SK-N-SH treated with all-trans-retinoic acid at 6 μM for 48 hours (cell line): Measurements from ENCODE around the gene URI1.

Source experiments
- ATAC-seq: fragments of 200-7000 bp; cut with Tn5 transposase; 3 replicates; pipeline ENCODE4 v1.9.1; 2020; ENCODE audit warnings: mild to moderate bottlenecking, moderate library complexity
- ARNTL ChIP-seq: fragments of 450-650 bp; formaldehyde crosslinking; IDR thresholded peaks from 2 replicates; pipeline ENCODE4 v1.5.0; 2020; ENCODE audit warnings: low read depth, mild to moderate bottlenecking, moderate library complexity, borderline replicate concordance
- BACH2 ChIP-seq: fragments of 250-450 bp; sonication (Bioruptor Pico); IDR thresholded peaks from 2 replicates; pipeline ENCODE4 v1.9.0; 2021; ENCODE audit warnings: mild to moderate bottlenecking, borderline replicate concordance
- CSDC2 ChIP-seq: fragments of 250-450 bp; sonication (Bioruptor Pico); IDR thresholded peaks from 2 replicates; pipeline ENCODE4 v1.5.0; 2020; ENCODE audit warnings: mild to moderate bottlenecking, moderate library complexity
- ESRRG ChIP-seq: fragments of 250-450 bp; sonication (Bioruptor Pico); IDR thresholded peaks from 2 replicates; pipeline ENCODE4 v1.6.1; 2021; ENCODE audit warnings: mild to moderate bottlenecking
- ISL1 ChIP-seq: fragments of 250-450 bp; sonication (Bioruptor Pico); IDR thresholded peaks from 2 replicates; pipeline ENCODE4 v2.1.2; 2022; ENCODE audit warnings: mild to moderate bottlenecking, moderate library complexity
- OSR1 ChIP-seq: fragments of 250-450 bp; sonication (Bioruptor Pico); IDR thresholded peaks from 2 replicates; pipeline ENCODE4 v1.8.0; 2022; ENCODE audit warnings: moderate library complexity, mild to moderate bottlenecking, inconsistent platforms
- PPARA ChIP-seq: fragments of 250-450 bp; sonication (Bioruptor Pico); IDR thresholded peaks from 2 replicates; pipeline ENCODE4 v1.5.0; 2020; ENCODE audit warnings: mild to moderate bottlenecking, borderline replicate concordance
- RARB ChIP-seq: fragments of 250-450 bp; sonication (Bioruptor Pico); IDR thresholded peaks from 2 replicates; pipeline ENCODE4 v1.8.0; 2021; ENCODE audit warnings: mild to moderate bottlenecking, moderate library complexity
- TCF4 ChIP-seq: fragments of 250-450 bp; sonication (Bioruptor Pico); IDR thresholded peaks from 2 replicates; pipeline ENCODE4 v1.8.0; 2021; ENCODE audit warnings: mild to moderate bottlenecking, moderate library complexity, borderline replicate concordance
- TOX ChIP-seq: fragments of 250-450 bp; sonication (Bioruptor Pico); IDR thresholded peaks from 2 replicates; pipeline ENCODE4 v1.8.0; 2021; ENCODE audit warnings: mild to moderate bottlenecking, moderate library complexity, borderline replicate concordance
- ZC3H10 ChIP-seq: fragments of 250-450 bp; sonication (Bioruptor Pico); IDR thresholded peaks from 2 replicates; pipeline ENCODE4 v1.5.1; 2021; ENCODE audit warnings: mild to moderate bottlenecking, moderate library complexity
- ZFP3 ChIP-seq: fragments of 250-450 bp; sonication (Bioruptor Pico); IDR thresholded peaks from 2 replicates; pipeline ENCODE4 v1.5.0; 2020; ENCODE audit warnings: mild to moderate bottlenecking, moderate library complexity
- ZFP30 ChIP-seq: fragments of 450-650 bp; formaldehyde crosslinking; IDR thresholded peaks from 2 replicates; pipeline ENCODE4 v1.5.0; 2022; ENCODE audit warnings: mild to moderate bottlenecking, moderate library complexity
- ZNF70 ChIP-seq: fragments of 450-650 bp; formaldehyde crosslinking; IDR thresholded peaks from 2 replicates; pipeline ENCODE4 v1.5.0; 2020; ENCODE audit warnings: mild to moderate bottlenecking, moderate library complexity
- ZNF8 ChIP-seq: fragments of 450-650 bp; formaldehyde crosslinking; IDR thresholded peaks from 2 replicates; pipeline ENCODE4 v1.5.0; 2020; ENCODE audit warnings: mild to moderate bottlenecking, moderate library complexity
- TF ChIP-seq, protein P1 (sequence below): fragments of 250-450 bp; sonication (Bioruptor Pico); IDR thresholded peaks from 2 replicates; pipeline ENCODE4 v1.8.0; 2020; ENCODE audit warnings: mild to moderate bottlenecking, moderate library complexity, borderline replicate concordance
- TF ChIP-seq, protein P2 (sequence below): fragments of 250-450 bp; sonication (Bioruptor Pico); IDR thresholded peaks from 2 replicates; pipeline ENCODE4 v1.5.1; 2021; ENCODE audit warnings: mild to moderate bottlenecking, moderate library complexity
- TF ChIP-seq, protein P3 (sequence below): fragments of 250-450 bp; sonication (Bioruptor Pico); IDR thresholded peaks from 2 replicates; pipeline ENCODE4 v1.5.1; 2020; ENCODE audit warnings: low read depth, mild to moderate bottlenecking, moderate library complexity
- TF ChIP-seq, protein P4 (sequence below): fragments of 250-450 bp; sonication (Bioruptor Pico); IDR thresholded peaks from 2 replicates; pipeline ENCODE4 v1.5.0; 2020; ENCODE audit warnings: mild to moderate bottlenecking, moderate library complexity
- TF ChIP-seq, protein P5 (sequence below): fragments of 250-450 bp; sonication (Bioruptor Pico); IDR thresholded peaks from 2 replicates; pipeline ENCODE4 v1.8.0; 2021; ENCODE audit warnings: low read depth, mild to moderate bottlenecking, moderate library complexity, borderline replicate concordance

Gene URI1

DNA sequence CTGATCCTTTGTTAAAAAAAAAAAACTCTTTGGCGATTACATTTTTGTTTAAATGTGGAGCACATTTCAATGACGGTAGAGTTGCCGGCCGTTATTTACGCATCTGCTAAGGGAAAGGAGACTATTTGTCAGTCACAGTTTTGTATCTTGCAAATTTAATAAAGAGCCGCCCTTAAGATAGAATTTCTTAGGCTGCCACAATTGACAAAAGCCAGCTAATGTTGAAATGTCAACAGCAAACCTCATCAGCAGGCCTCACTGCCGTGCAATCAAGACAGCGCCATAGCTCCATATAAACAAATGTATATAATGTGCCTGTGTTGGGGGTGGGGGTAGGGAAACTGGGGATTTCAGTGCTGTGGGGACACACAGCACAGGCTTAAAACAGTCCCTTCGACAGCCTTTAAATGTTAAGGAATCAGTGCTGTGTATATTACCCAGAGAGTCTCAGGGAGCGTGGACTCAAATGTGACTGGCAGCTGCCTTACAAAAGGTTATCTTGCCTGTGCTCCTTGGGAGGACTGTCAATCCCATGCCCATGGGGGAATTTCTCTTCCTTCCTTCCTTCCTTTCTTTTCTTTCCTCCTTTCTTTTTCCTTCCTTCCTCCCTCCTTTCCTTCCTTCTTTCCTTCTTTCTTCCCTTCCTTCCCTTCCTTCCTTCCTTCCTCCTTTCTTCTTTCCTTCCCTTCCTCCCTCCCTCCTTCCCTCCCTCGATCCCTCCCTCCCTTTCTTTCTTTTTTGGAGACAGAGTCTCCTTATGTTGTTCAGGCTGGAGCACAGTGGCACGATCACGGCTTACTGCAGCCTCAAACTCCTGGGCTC lies 108.0 kb downstream of the URI1 start:
- no peak; the same call in 1 of the 3 replicates for ATAC-seq
- no peak for TF ChIP-seq ZNF8 (CRISPR knock-in tag)
- peak; percentile 50 for TF ChIP-seq ISL1
- TF ChIP-seq, protein P1, sequence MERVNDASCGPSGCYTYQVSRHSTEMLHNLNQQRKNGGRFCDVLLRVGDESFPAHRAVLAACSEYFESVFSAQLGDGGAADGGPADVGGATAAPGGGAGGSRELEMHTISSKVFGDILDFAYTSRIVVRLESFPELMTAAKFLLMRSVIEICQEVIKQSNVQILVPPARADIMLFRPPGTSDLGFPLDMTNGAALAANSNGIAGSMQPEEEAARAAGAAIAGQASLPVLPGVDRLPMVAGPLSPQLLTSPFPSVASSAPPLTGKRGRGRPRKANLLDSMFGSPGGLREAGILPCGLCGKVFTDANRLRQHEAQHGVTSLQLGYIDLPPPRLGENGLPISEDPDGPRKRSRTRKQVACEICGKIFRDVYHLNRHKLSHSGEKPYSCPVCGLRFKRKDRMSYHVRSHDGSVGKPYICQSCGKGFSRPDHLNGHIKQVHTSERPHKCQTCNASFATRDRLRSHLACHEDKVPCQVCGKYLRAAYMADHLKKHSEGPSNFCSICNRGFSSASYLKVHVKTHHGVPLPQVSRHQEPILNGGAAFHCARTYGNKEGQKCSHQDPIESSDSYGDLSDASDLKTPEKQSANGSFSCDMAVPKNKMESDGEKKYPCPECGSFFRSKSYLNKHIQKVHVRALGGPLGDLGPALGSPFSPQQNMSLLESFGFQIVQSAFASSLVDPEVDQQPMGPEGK, result no peak
- no peak for TF ChIP-seq ZC3H10 (CRISPR knock-in tag)
- TF ChIP-seq RARB (CRISPR knock-in tag), result no peak
- TF ChIP-seq, protein P2, sequence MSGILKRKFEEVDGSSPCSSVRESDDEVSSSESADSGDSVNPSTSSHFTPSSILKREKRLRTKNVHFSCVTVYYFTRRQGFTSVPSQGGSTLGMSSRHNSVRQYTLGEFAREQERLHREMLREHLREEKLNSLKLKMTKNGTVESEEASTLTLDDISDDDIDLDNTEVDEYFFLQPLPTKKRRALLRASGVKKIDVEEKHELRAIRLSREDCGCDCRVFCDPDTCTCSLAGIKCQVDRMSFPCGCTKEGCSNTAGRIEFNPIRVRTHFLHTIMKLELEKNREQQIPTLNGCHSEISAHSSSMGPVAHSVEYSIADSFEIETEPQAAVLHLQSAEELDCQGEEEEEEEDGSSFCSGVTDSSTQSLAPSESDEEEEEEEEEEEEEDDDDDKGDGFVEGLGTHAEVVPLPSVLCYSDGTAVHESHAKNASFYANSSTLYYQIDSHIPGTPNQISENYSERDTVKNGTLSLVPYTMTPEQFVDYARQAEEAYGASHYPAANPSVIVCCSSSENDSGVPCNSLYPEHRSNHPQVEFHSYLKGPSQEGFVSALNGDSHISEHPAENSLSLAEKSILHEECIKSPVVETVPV (CRISPR knock-in tag), result no peak
- no peak for TF ChIP-seq OSR1 (CRISPR knock-in tag)
- TF ChIP-seq TCF4 (CRISPR knock-in tag), result peak; percentile 72; the same call in 1 of the 2 replicates
- TF ChIP-seq PPARA (CRISPR knock-in tag), result no peak
- TF ChIP-seq, protein P3, sequence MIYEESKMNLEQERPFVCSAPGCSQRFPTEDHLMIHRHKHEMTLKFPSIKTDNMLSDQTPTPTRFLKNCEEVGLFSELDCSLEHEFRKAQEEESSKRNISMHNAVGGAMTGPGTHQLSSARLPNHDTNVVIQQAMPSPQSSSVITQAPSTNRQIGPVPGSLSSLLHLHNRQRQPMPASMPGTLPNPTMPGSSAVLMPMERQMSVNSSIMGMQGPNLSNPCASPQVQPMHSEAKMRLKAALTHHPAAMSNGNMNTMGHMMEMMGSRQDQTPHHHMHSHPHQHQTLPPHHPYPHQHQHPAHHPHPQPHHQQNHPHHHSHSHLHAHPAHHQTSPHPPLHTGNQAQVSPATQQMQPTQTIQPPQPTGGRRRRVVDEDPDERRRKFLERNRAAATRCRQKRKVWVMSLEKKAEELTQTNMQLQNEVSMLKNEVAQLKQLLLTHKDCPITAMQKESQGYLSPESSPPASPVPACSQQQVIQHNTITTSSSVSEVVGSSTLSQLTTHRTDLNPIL (CRISPR knock-in tag), result no peak
- TF ChIP-seq, protein P4, sequence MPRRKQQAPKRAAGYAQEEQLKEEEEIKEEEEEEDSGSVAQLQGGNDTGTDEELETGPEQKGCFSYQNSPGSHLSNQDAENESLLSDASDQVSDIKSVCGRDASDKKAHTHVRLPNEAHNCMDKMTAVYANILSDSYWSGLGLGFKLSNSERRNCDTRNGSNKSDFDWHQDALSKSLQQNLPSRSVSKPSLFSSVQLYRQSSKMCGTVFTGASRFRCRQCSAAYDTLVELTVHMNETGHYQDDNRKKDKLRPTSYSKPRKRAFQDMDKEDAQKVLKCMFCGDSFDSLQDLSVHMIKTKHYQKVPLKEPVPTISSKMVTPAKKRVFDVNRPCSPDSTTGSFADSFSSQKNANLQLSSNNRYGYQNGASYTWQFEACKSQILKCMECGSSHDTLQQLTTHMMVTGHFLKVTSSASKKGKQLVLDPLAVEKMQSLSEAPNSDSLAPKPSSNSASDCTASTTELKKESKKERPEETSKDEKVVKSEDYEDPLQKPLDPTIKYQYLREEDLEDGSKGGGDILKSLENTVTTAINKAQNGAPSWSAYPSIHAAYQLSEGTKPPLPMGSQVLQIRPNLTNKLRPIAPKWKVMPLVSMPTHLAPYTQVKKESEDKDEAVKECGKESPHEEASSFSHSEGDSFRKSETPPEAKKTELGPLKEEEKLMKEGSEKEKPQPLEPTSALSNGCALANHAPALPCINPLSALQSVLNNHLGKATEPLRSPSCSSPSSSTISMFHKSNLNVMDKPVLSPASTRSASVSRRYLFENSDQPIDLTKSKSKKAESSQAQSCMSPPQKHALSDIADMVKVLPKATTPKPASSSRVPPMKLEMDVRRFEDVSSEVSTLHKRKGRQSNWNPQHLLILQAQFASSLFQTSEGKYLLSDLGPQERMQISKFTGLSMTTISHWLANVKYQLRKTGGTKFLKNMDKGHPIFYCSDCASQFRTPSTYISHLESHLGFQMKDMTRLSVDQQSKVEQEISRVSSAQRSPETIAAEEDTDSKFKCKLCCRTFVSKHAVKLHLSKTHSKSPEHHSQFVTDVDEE (CRISPR knock-in tag), result peak; percentile 46; the same call in 1 of the 2 replicates
- TF ChIP-seq ZFP30 (CRISPR knock-in tag), result no peak
- TF ChIP-seq ESRRG (CRISPR knock-in tag), result no peak

DNA sequence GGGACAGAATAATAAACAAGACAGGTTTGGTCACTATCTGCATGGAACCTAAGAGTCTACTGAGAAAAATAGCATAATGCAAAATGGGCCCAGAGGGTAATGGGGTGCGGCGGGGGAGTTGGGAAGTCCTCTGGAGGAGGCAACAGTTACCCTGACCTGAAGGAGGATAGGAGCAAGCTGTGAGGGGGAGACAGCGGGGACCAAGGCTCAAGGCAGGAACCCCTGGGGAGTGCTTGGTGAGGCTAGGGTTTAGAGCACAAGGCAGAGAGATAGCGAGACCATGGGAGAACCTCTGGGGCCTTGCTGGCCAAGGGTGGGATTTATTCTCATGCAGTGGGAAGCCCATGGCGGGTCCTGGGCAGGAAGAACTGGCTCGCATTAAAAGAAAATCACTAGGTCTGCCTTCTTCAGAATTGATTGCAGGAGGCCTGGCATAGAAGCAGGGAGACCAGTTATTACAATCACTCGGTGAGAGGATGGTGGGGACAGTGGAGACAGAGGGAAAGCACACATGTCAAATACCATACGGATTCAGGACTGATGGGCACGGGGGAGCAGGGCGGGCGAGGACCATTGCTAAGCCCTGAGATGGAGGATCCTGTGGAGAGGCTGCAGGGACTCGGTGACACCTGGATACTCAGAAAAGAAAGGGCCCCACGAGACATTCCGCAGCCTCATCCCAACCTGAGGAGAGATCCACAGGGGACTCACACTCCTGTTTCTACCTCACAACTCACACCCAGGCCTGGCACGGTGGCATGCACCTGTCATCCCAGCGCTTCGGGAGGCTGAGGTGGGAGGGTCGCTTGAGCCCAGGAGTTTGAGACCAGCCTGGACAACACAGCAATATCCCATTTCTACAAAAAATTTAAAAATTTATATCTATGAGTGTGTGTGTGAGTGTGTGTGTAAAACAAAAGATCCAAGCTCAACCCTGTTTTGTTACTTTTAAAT lies 110.4 kb downstream of the URI1 start:
- TF ChIP-seq ARNTL (CRISPR knock-in tag), result no peak
- no peak for TF ChIP-seq TCF4 (CRISPR knock-in tag)
- no peak for TF ChIP-seq BACH2 (CRISPR knock-in tag)
- TF ChIP-seq OSR1 (CRISPR knock-in tag), result no peak
- no peak for TF ChIP-seq TOX (CRISPR knock-in tag)
- TF ChIP-seq, protein P5, sequence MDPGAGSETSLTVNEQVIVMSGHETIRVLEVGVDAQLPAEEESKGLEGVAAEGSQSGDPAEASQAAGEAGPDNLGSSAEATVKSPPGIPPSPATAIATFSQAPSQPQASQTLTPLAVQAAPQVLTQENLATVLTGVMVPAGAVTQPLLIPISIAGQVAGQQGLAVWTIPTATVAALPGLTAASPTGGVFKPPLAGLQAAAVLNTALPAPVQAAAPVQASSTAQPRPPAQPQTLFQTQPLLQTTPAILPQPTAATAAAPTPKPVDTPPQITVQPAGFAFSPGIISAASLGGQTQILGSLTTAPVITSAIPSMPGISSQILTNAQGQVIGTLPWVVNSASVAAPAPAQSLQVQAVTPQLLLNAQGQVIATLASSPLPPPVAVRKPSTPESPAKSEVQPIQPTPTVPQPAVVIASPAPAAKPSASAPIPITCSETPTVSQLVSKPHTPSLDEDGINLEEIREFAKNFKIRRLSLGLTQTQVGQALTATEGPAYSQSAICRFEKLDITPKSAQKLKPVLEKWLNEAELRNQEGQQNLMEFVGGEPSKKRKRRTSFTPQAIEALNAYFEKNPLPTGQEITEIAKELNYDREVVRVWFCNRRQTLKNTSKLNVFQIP (CRISPR knock-in tag), result no peak
- no peak for ATAC-seq

DNA sequence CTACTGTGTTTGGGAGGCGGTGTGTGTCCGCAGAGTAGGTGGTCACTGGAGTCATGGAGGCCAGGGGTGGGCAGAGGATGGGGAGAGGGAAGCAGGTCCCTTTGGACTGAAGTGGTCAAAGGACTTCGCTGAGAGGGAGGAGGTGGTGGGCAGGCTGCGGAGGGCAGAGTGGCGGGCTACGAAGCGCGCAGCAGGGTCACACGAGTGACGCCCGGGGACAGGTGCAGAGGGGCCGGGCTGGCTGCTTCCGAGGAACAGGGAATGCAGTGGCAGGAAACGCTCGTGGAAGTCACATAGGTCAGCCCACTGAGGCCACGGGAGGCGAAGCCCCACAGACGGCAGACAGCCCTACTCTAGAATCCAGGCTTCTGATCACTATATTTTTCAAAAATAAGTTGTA lies 111.5 kb downstream of the URI1 start:
- no peak for ATAC-seq
- TF ChIP-seq, protein P3 (CRISPR knock-in tag), result no peak
- TF ChIP-seq, protein P5 (CRISPR knock-in tag), result no peak
- TF ChIP-seq ZC3H10 (CRISPR knock-in tag) (no peak), ZNF70 (CRISPR knock-in tag) (no peak), PPARA (CRISPR knock-in tag) (no peak), CSDC2 (CRISPR knock-in tag) (no peak), ZNF8 (CRISPR knock-in tag) (no peak), ZFP3 (CRISPR knock-in tag) (no peak), ZFP30 (CRISPR knock-in tag) (no peak)
- TF ChIP-seq, protein P2 (CRISPR knock-in tag), result no peak
